Fibroblast of lung (primary cell): ENCODE results near the gene ODAD4. TPM values are rescaled to one million over a fixed set of nuclear protein-coding genes. Genes with fewer than 3 reads are reported as not detected.

Experiments used
- DNase-seq, 2 donors: peaks; one replicate each; pipeline versions ENCODE4 v3.0.0 to v3.0.0-alpha.2; 2010; ENCODE audit warnings: low read depth in 2 of 2
- H2AFZ ChIP-seq: 2 replicates; pipeline ENCODE4 v1.5.1; 2012; ENCODE audit warnings: low read length, control low read depth, inconsistent platforms
- H3K27ac ChIP-seq: 2 replicates; pipeline ENCODE4 v1.5.1; 2011; ENCODE audit warnings: low read length, control low read depth; ENCODE audit not compliant: insufficient read depth
- H3K27me3 ChIP-seq: 2 replicates; pipeline ENCODE4 v1.5.1; 2011; ENCODE audit warnings: mild to moderate bottlenecking, low read length; ENCODE audit not compliant: control insufficient read depth, insufficient read depth
- H3K36me3 ChIP-seq: 2 replicates; pipeline ENCODE4 v1.5.1; 2011; ENCODE audit warnings: low read length; ENCODE audit not compliant: control insufficient read depth, insufficient read depth
- H3K4me1 ChIP-seq: 2 replicates; pipeline ENCODE4 v1.5.1; 2011; ENCODE audit warnings: low read length; ENCODE audit not compliant: control insufficient read depth, insufficient read depth; ENCODE audit errors: extremely low read depth
- H3K4me2 ChIP-seq: 2 replicates; pipeline ENCODE4 v1.5.1; 2011; ENCODE audit warnings: low read length, control low read depth; ENCODE audit not compliant: insufficient read depth; ENCODE audit errors: extremely low read depth
- H3K4me3 ChIP-seq, 4 experiments: fragments of 200-600 bp in 1 of 4; sonication (generic) in 1 of 4; replicated peaks in 1 of 4; 2 replicates each; pipeline ENCODE4 v1.5.1; 2011 to 2016; ENCODE audit warnings: low read length in 4 of 4, low read depth in 3 of 4, mild to moderate bottlenecking in 3 of 4, control low read depth in 2 of 4, inconsistent platforms in 1 of 4, mixed read lengths in 1 of 4; ENCODE audit not compliant: insufficient read depth in 1 of 4; ENCODE audit errors: control extremely low read depth in 1 of 4
- H3K79me2 ChIP-seq: 2 replicates; pipeline ENCODE4 v1.5.1; 2012; ENCODE audit warnings: mild to moderate bottlenecking, low read length, inconsistent platforms; ENCODE audit not compliant: control insufficient read depth, insufficient read depth
- H3K9ac ChIP-seq: 2 replicates; pipeline ENCODE4 v1.5.1; 2011; ENCODE audit warnings: mild to moderate bottlenecking, low read length, control low read depth; ENCODE audit not compliant: insufficient read depth
- H3K9me3 ChIP-seq: 2 replicates; pipeline ENCODE4 v1.5.1; 2012; ENCODE audit warnings: low read depth, low read length; ENCODE audit not compliant: control insufficient read depth, insufficient read depth
- H4K20me1 ChIP-seq: 2 replicates; pipeline ENCODE4 v1.5.1; 2011; ENCODE audit warnings: low read length; ENCODE audit not compliant: control insufficient read depth, insufficient read depth; ENCODE audit errors: extremely low read depth
- EZH2 ChIP-seq: IDR thresholded peaks from 2 replicates; pipeline ENCODE4 v1.5.1; 2012; ENCODE audit warnings: low read length, control low read depth, mild to moderate bottlenecking; ENCODE audit errors: missing control alignments
- polyA plus RNA-seq, 2 donors: library from polyadenylated mRNA; depleted of rRNA in 1 of 2; stranded (reverse) in 1 of 2; unstranded in 1 of 2; fragments of >200 nt; gene quantifications; 2 replicates each; pipeline ENCODE4 v1.2.1, GENCODE V29; 2011 to 2012; ENCODE audit warnings: missing spikeins in 1 of 2
- total RNA-seq: library from RNA; depleted of rRNA; stranded (reverse); fragments of >200 nt; gene quantifications from 2 replicates; pipeline ENCODE4 v1.2.1, GENCODE V29; 2014
- TF ChIP-seq, protein P1 (sequence below), 2 donors: IDR thresholded peaks in 1 of 2; conservative IDR thresholded peaks in 1 of 2; 1 replicate in 1 of 2; 2 replicates in 1 of 2; pipeline ENCODE4 v1.5.1; 2011 to 2012; ENCODE audit warnings: low read length in 2 of 2, control low read depth in 1 of 2, inconsistent platforms in 1 of 2, low read depth in 1 of 2, mild to moderate bottlenecking in 1 of 2

The ODAD4 gene
- total and polyA plus RNA-seq, 2 donors (not counting 1 experiment from before 2014, with no cell fraction given), result 0.36 to 0.99 TPM

DNA sequence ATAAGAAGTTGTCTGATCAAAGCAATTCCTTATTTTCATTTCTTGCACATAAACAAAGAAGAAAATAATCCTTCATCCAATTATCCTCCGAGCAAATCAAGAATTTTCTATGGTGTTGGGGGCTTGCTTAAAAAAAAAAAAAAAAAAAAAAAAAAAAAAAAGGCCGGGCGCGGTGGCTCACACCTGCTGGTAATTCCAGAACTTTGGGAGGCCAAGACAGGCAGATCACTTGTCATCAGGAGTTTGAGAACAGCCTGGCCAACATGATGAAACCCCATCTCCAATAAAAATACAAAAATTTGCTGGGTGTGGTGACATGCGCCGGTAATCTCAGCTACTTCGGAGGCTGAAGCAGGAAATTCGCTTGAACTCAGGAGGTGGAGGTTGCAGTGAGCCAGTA is 55.5 kb downstream of the ODAD4 start:
- Histone ChIP-seq H3K9me3 (no peaks in the 10 kb centered on the region), H2AFZ (no peak overlapping the region), H3K79me2 (no peaks in the 10 kb centered on the region), H3K4me3 (no peak overlapping the region), H3K27ac (no peak overlapping the region), H3K4me2 (no peak overlapping the region), H3K4me1 (no peaks in the 10 kb centered on the region), H3K27me3 (no peaks in the 10 kb centered on the region), H3K36me3 (peaks cover 13% of the 10 kb centered on the region), H3K9ac (no peak overlapping the region), H4K20me1 (no peaks in the 10 kb centered on the region)
- no peak for DNase-seq
- TF ChIP-seq, protein P1, sequence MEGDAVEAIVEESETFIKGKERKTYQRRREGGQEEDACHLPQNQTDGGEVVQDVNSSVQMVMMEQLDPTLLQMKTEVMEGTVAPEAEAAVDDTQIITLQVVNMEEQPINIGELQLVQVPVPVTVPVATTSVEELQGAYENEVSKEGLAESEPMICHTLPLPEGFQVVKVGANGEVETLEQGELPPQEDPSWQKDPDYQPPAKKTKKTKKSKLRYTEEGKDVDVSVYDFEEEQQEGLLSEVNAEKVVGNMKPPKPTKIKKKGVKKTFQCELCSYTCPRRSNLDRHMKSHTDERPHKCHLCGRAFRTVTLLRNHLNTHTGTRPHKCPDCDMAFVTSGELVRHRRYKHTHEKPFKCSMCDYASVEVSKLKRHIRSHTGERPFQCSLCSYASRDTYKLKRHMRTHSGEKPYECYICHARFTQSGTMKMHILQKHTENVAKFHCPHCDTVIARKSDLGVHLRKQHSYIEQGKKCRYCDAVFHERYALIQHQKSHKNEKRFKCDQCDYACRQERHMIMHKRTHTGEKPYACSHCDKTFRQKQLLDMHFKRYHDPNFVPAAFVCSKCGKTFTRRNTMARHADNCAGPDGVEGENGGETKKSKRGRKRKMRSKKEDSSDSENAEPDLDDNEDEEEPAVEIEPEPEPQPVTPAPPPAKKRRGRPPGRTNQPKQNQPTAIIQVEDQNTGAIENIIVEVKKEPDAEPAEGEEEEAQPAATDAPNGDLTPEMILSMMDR (conservative IDR thresholded peaks at IDR 0.05 in 1 of 2, IDR thresholded peaks at IDR 0.05 in 1 of 2; ENCODE audit: low read depth in 1 of 2, low read length in 2 of 2), result no peak
- no peak for TF ChIP-seq EZH2

DNA sequence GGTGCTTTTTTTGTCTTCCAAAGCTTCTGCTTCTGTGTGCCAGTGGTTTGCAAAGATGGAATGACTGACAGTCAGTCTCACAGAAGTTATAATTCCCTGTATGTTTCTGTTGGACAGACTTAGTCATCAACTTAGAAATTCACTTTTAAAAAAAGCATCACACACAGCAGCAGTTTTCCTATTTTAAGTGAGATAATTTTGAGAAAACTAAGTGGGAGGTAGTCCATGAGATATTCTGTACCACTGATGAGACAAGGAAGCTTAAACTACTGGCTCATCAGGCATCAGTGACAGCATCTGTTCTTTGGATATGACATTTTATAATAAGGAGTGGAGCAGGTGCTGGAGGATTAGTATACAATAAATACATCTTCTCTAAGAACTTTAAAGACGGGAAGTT is 56.2 kb downstream of the ODAD4 start:
- Histone ChIP-seq H3K27me3 (no peaks in the 10 kb centered on the region), H4K20me1 (no peaks in the 10 kb centered on the region), H3K4me2 (no peak overlapping the region), H3K36me3 (peaks cover 14% of the 10 kb centered on the region), H3K79me2 (no peaks in the 10 kb centered on the region), H3K4me3 (no peak overlapping the region), H3K9me3 (no peaks in the 10 kb centered on the region), H2AFZ (no peak overlapping the region), H3K27ac (no peak overlapping the region), H3K4me1 (no peaks in the 10 kb centered on the region), H3K9ac (no peak overlapping the region)
- no peak for DNase-seq
- TF ChIP-seq, protein P1 (conservative IDR thresholded peaks at IDR 0.05 in 1 of 2, IDR thresholded peaks at IDR 0.05 in 1 of 2; ENCODE audit: low read depth in 1 of 2, low read length in 2 of 2), result no peak
- TF ChIP-seq EZH2, result no peak

DNA sequence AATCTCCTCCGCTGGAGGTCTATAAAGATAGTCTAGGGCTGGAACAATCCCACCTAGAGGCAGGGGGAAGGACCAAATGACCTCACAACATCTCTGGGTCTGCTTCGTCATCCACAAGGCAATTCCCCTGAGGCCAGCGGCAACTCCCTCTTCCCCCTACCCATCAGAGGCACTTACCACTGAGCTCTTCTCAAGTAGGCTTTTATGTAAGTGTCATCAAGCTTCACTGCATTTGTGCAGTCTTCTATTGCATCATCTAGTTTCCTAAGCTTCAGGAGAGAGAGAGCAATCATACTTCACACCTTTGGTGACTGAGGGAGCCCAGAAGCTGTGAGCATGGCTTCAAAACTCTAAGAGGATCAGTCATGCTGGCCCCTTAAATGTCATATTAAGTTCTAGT is 57.2 kb downstream of the ODAD4 start:
- Histone ChIP-seq H4K20me1 (no peaks in the 10 kb centered on the region), H3K9me3 (no peaks in the 10 kb centered on the region), H3K27ac (no peak overlapping the region), H3K4me1 (no peaks in the 10 kb centered on the region), H3K27me3 (no peaks in the 10 kb centered on the region), H3K9ac (no peak overlapping the region), H3K36me3 (peaks cover 9% of the 10 kb centered on the region), H2AFZ (no peak overlapping the region), H3K79me2 (no peaks in the 10 kb centered on the region), H3K4me2 (no peak overlapping the region), H3K4me3 (no peak overlapping the region)
- DNase-seq, result no peak
- TF ChIP-seq, protein P1 (conservative IDR thresholded peaks at IDR 0.05 in 1 of 2, IDR thresholded peaks at IDR 0.05 in 1 of 2; ENCODE audit: low read depth in 1 of 2, low read length in 2 of 2), result no peak
